Epithelial cell of esophagus (primary cell): ENCODE results near the gene PAX2.

Experiments
- DNase-seq: peaks from one replicate; pipeline ENCODE4 v3.0.0; 2010; ENCODE audit warnings: low read depth
- H3K4me3 ChIP-seq: 2 replicates; pipeline ENCODE4 v1.5.1; 2011; ENCODE audit warnings: mild to moderate bottlenecking, low read length, control low read depth
- TF ChIP-seq, protein P1 (sequence below): IDR thresholded peaks from 2 replicates; pipeline ENCODE4 v1.5.1; 2011; ENCODE audit warnings: low read depth, mild to moderate bottlenecking, low read length, control low read depth, inconsistent platforms; ENCODE audit not compliant: insufficient read depth; ENCODE audit errors: missing control alignments

PAX2 gene

DNA sequence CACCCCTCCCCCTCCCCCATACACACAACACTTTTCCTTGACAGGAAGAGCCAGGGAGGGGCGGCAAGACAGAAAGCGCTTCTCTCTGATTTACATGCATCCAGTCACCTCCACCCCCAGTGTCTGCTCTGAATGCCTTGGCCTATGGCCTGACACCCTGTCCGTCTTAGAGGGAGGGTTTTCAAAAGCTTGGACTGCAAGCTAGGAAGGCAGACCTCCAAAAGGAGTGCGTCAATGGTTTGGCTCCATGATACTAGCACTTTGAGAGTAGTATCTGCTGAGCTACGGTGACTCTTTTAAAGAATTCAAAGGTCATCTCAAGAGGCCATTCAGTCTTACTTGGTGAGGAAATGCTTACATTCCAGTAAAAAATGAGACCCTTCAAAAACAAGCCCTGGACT lies 20.3 kb upstream of the PAX2 start:
- TF ChIP-seq, protein P1, sequence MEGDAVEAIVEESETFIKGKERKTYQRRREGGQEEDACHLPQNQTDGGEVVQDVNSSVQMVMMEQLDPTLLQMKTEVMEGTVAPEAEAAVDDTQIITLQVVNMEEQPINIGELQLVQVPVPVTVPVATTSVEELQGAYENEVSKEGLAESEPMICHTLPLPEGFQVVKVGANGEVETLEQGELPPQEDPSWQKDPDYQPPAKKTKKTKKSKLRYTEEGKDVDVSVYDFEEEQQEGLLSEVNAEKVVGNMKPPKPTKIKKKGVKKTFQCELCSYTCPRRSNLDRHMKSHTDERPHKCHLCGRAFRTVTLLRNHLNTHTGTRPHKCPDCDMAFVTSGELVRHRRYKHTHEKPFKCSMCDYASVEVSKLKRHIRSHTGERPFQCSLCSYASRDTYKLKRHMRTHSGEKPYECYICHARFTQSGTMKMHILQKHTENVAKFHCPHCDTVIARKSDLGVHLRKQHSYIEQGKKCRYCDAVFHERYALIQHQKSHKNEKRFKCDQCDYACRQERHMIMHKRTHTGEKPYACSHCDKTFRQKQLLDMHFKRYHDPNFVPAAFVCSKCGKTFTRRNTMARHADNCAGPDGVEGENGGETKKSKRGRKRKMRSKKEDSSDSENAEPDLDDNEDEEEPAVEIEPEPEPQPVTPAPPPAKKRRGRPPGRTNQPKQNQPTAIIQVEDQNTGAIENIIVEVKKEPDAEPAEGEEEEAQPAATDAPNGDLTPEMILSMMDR = no peak
- H3K4me3 ChIP-seq = no peak overlapping the region
- no peak for DNase-seq

DNA sequence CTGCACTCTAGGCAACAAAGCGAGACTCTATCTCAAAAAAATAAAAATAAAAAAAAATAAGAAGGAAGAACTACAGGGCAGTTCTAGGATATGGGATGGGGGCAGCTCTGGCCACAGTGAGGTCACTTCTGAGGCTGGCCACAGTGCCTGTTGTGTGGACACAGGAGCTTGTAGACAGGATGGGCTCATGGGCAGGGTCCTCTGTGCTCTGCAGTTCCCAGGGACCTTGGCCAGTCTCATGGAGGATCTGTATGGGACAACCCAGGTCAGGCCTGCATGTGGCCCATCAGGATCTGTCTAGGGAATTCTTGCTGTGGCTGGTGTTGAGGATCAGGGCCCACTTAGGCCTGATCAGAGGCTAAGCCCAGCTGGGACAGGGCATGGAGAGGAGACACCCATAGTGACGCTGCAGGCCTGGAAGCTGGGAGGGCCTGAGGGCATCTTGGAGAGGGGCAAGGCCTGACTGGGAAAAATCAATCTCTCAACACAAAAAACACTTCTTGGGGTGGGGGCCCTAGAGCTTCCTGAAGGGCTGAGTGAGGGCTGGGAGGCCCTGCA lies 19.4 kb upstream of the PAX2 start:
- H3K4me3 ChIP-seq = no peak overlapping the region
- DNase-seq = no peak
- TF ChIP-seq, protein P1 = no peak

DNA sequence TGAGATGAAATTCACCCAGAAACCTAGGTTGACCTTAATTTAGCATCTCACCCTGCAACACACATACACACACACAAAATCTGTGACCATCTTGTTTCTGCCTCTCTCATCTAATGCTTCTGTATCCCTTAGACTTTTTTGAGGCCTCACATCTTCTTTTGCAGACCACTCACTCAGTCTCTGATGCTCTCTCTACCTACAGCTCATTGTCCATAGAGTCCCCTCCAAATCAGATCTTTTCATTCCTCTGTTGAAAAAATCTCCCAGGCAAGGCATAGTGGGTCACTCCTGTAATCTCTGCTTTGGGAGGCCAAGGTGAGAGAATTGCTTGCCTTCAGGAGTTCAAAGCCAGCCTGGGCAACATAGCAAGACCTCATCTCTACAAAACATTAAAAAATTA lies 17.6 kb upstream of the PAX2 start:
- DNase-seq = no peak
- TF ChIP-seq, protein P1 = no peak
- H3K4me3 ChIP-seq = no peak overlapping the region

DNA sequence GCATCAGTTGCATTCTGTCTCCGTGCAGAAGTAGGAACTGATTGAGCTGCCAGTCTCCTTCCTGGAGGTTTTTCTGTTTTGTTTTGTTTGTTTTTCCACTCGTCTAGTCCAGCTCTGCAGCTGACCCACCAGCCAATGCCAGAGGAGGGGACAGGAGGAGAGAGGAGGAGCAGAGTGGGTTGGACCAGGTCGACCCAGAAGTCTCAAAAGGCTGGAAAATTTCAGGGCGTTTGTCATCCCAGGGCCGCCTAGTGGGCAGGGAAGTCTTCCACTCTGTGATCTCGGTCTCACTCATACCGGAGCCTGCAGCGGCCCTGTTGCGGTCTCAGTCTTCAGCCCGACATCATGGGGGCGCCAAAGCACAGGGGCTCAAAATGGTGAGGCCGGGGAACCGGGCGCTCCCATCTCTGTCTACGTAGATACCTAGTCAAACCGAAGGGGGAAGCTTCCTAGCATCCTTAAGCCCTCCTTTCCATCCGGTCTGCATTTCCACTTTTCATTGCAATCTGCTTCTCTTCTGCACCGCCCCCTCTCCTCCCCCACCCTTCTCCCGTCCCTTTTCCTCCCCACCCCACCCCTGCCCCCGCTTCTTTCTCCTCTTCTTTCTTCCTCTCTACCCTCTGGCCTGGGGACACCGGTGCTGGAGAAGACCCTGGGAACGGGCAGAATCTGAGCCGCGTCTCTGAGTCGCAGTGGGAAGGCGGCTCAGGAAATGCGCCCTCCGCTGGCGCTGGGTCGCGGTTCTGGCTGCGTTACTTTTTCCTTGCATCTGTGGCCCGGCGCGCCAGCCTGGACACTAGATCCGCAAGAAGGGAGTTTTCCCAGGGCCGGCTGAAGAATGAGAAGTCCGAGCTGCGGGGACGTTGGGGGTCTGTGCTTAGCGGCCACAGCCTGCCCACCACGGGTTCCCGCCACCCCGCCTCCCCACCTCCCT lies 16.2 kb upstream of the PAX2 start:
- TF ChIP-seq, protein P1 = peak; percentile 34
- DNase-seq = peak; percentile 30
- no peak overlapping the region for H3K4me3 ChIP-seq

DNA sequence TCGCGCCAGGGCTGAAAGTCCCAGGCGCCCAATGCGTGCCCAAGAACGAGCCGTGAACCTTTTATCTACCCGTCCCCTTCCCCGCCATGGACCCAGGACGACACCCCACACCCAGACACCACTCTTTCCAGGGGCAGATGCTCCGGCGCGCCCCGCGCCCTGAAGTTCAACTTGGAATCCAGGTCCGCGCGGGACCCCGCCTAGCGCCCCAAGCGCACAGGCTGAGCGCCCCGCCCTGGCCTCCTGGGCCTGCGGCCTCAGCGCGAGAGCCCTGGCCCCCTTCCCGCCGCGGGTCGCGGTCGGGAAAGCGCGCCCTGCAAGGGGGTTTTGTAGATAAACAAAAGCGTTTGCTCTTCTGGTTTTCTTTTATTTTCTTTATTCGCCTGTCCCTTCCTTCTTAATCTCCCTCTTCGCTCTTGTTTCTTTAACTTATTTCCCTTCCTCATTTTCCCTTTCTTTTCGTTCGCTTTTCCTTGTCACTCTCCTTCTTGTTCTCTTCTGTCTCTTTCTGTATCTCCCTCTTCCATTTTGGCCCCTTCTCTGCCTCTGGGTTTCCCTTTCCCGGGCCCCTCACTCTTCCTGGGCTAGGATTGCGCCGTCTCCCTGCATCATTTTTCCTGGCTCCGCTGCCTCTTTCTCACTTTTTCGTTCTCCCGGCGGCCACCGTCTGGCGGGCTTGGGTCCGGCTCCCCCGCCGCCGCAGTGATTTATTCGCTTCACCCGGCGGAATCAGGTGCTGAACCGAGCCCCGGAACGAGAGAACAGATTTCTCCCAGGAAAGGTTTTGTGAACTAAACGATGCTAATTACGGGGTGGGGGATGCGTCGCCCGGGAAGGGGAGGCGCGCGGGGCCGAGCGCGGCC lies 15.3 kb upstream of the PAX2 start:
- TF ChIP-seq, protein P1 = no peak
- no peak overlapping the region for H3K4me3 ChIP-seq
- no peak for DNase-seq

DNA sequence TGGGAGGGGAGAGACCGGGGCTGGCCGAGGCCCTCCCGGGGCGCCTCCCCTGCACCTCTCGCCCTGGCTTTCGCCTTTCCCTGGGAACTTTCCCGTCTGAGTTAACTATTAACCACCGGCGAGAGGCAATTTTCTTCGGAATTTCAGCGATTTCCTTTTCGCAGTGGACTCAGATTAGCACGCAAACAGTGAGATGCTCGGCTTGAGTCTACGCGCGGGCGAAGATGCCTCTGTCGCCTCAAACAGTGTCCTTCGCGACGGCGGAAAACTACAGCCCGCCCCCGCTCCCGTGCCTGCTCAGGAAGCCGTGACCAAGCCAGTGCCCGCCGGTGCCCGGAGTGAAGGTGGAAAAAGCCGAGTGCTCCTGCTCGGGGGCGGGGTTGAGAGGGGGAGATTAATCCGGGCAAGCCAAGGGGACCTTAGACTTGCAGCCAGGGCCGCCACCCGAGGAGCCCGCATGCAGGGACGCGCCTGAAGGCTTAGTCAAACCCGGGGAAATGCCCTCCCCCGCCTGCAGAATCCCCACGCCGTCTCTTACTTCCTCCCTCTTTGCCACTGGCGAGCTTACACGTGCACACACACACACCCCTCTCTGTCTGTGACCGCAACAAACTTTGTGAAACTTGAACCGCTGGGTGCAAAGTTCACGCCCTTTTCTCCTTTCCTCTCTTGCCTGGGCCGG lies 14.5 kb upstream of the PAX2 start:
- DNase-seq = no peak
- TF ChIP-seq, protein P1 = no peak
- no peak overlapping the region for H3K4me3 ChIP-seq
